Measurements from ENCODE around the gene CSMD2. TPM values are rescaled to one million over a fixed set of nuclear protein-coding genes. Genes with fewer than 3 reads are reported as not detected.
"Not testable (repeated sequence)": the region's sequence is repeated elsewhere in the genome, so short reads cannot be mapped to it uniquely, and the experiment has no call there.

Gene CSMD2
- polyA plus RNA-seq, 2 donors, result 0.02 to 0.08 TPM

GRCh38 chr1:33517596-33518250 lies 647.3 kb downstream of the CSMD2 start:
- Histone ChIP-seq H3K36me3 (ENCODE audit: control insufficient read depth in 2 of 2, insufficient read depth in 2 of 2, low read length in 1 of 2) (no peaks in the 10 kb centered on the region), H3K9me3 (ENCODE audit: control insufficient read depth in 2 of 2, insufficient read depth in 1 of 2, low read depth in 1 of 2, low read length in 1 of 2) (peaks cover 0 to 3% of the 10 kb centered on the region in 2 donors), H3K27ac (ENCODE audit: low read depth in 2 of 2, low read length in 1 of 2) (no peak overlapping the region), H3K27me3 (ENCODE audit: control insufficient read depth in 1 of 2, insufficient read depth in 2 of 2, low read length in 2 of 2) (no peaks in the 10 kb centered on the region), H3K4me1 (ENCODE audit: control insufficient read depth in 2 of 2, insufficient read depth in 2 of 2, low read length in 1 of 2) (peaks cover 0 to 6% of the 10 kb centered on the region in 2 donors), H3K4me3 (ENCODE audit: low read depth in 1 of 2, low read length in 2 of 2) (no peak overlapping the region)
- 67 to 71% methylated on average over 12 of the region's 12 CpGs for WGBS, 2 donors

DNA sequence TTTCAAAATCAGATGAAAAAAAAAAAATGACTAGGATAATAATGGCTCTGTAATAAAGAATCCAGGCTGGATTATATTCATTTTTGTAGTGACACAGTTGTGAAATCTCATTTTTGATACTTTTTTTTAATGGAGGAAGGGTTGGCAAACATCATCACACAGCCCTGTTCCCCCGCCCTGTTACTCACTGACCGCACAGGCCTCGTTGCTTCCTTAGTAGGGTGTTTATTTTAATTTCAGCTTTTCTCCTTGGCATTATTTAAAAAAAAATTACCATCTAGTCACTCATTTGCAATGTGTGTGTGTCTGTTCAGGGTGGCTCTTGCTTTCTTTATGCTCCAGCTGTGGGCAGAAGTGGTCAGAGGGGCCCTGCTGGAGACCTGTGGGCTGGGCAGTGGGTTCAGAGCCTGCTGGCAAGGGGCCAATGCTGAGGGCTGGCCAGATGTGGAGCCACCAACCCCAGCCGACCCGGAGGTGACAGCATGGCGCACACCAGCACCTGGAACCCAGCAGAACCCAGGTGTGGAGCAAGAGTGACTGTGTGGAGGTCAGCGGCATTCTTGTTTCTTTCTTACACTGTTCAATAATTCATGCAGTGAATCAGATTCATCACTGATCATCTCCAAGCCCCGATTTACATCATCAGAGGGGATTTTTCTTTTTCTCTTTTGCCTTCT lies 648.0 kb downstream of the CSMD2 start:
- Histone ChIP-seq H3K27me3 (ENCODE audit: control insufficient read depth in 1 of 2, insufficient read depth in 2 of 2, low read length in 2 of 2) (no peaks in the 10 kb centered on the region), H3K4me1 (ENCODE audit: control insufficient read depth in 2 of 2, insufficient read depth in 2 of 2, low read length in 1 of 2) (peaks cover 0 to 6% of the 10 kb centered on the region in 2 donors), H3K27ac (ENCODE audit: low read depth in 2 of 2, low read length in 1 of 2) (no peak overlapping the region), H3K9me3 (ENCODE audit: control insufficient read depth in 2 of 2, insufficient read depth in 1 of 2, low read depth in 1 of 2, low read length in 1 of 2) (peaks cover 0 to 3% of the 10 kb centered on the region in 2 donors), H3K4me3 (ENCODE audit: low read depth in 1 of 2, low read length in 2 of 2) (no peak overlapping the region), H3K36me3 (ENCODE audit: control insufficient read depth in 2 of 2, insufficient read depth in 2 of 2, low read length in 1 of 2) (no peaks in the 10 kb centered on the region)
- WGBS, 2 donors, result 59 to 77% methylated on average over 8 of the region's 8 CpGs

DNA sequence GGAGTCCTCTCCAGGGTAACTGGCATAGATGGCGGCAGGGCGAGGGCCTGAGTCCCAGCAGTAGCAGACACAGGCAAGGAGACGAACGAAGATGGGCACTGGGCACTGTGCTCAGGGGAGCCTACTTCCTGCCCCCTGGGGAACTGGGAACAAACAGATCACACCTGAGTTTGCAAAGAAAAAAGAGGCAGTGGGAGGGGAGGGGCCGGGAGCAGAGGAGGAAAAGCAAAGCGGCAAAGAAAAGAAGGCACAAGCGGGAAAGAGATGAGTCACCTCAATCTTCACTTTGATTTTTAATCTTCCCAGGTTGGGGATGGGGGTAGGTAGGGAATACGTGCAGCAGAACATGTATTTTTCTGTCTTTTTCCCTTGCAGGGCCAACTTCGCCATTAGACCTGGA lies 648.6 kb downstream of the CSMD2 start:
- Histone ChIP-seq H3K27me3 (ENCODE audit: control insufficient read depth in 1 of 2, insufficient read depth in 2 of 2, low read length in 2 of 2) (no peaks in the 10 kb centered on the region), H3K27ac (ENCODE audit: low read depth in 2 of 2, low read length in 1 of 2) (no peak overlapping the region), H3K4me1 (ENCODE audit: control insufficient read depth in 2 of 2, insufficient read depth in 2 of 2, low read length in 1 of 2) (peaks cover 0 to 6% of the 10 kb centered on the region in 2 donors), H3K4me3 (ENCODE audit: low read depth in 1 of 2, low read length in 2 of 2) (no peak overlapping the region), H3K9me3 (ENCODE audit: control insufficient read depth in 2 of 2, insufficient read depth in 1 of 2, low read depth in 1 of 2, low read length in 1 of 2) (peaks cover 0 to 3% of the 10 kb centered on the region in 2 donors), H3K36me3 (ENCODE audit: control insufficient read depth in 2 of 2, insufficient read depth in 2 of 2, low read length in 1 of 2) (no peaks in the 10 kb centered on the region)
- 55 to 69% methylated on average over 9 of the region's 9 CpGs for WGBS, 2 donors

GRCh38 chr1:33515607-33516006 lies 649.4 kb downstream of the CSMD2 start:
- H3K27me3 ChIP-seq (ENCODE audit: control insufficient read depth in 1 of 2, insufficient read depth in 2 of 2, low read length in 2 of 2), result no peaks in the 10 kb centered on the region
- no peaks in the 10 kb centered on the region for H3K36me3 ChIP-seq (ENCODE audit: control insufficient read depth in 2 of 2, insufficient read depth in 2 of 2, low read length in 1 of 2)
- H3K27ac ChIP-seq (ENCODE audit: low read depth in 2 of 2, low read length in 1 of 2), result no peak overlapping the region
- H3K9me3 ChIP-seq (ENCODE audit: control insufficient read depth in 2 of 2, insufficient read depth in 1 of 2, low read depth in 1 of 2, low read length in 1 of 2), result peaks cover 0 to 3% of the 10 kb centered on the region in 2 donors
- peaks cover 0 to 6% of the 10 kb centered on the region in 2 donors for H3K4me1 ChIP-seq (ENCODE audit: control insufficient read depth in 2 of 2, insufficient read depth in 2 of 2, low read length in 1 of 2)
- no peak overlapping the region for H3K4me3 ChIP-seq (ENCODE audit: low read depth in 1 of 2, low read length in 2 of 2)
- 64 to 73% methylated on average over 2 of the region's 2 CpGs for WGBS, 2 donors

DNA sequence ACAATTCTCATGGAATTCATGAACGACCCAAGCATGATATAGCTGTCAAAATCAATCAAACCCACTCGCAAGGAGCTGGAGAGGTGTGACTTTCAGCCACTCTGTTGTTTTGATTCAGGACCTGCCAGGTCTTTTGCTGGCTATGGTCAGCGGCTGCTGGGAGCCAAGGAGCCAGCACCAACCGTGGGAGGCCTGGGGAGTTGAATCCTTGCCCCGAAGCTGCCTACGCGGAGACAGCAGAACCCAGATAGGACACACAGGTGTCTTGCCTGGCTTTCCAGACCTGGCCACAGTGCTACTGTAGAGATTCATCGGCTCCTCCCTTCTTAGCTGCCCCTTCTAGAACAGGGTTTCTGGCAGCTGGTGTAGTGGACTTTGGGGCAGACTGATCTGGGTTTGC lies 649.9 kb downstream of the CSMD2 start:
- Histone ChIP-seq H3K4me1 (ENCODE audit: control insufficient read depth in 2 of 2, insufficient read depth in 2 of 2, low read length in 1 of 2) (peaks cover 0 to 6% of the 10 kb centered on the region in 2 donors), H3K9me3 (ENCODE audit: control insufficient read depth in 2 of 2, insufficient read depth in 1 of 2, low read depth in 1 of 2, low read length in 1 of 2) (peaks cover 0 to 3% of the 10 kb centered on the region in 2 donors), H3K27me3 (ENCODE audit: control insufficient read depth in 1 of 2, insufficient read depth in 2 of 2, low read length in 2 of 2) (no peaks in the 10 kb centered on the region), H3K27ac (ENCODE audit: low read depth in 2 of 2, low read length in 1 of 2) (no peak overlapping the region), H3K4me3 (ENCODE audit: low read depth in 1 of 2, low read length in 2 of 2) (no peak overlapping the region), H3K36me3 (ENCODE audit: control insufficient read depth in 2 of 2, insufficient read depth in 2 of 2, low read length in 1 of 2) (no peaks in the 10 kb centered on the region)
- 77 to 87% methylated on average over 8 of the region's 8 CpGs for WGBS, 2 donors

DNA sequence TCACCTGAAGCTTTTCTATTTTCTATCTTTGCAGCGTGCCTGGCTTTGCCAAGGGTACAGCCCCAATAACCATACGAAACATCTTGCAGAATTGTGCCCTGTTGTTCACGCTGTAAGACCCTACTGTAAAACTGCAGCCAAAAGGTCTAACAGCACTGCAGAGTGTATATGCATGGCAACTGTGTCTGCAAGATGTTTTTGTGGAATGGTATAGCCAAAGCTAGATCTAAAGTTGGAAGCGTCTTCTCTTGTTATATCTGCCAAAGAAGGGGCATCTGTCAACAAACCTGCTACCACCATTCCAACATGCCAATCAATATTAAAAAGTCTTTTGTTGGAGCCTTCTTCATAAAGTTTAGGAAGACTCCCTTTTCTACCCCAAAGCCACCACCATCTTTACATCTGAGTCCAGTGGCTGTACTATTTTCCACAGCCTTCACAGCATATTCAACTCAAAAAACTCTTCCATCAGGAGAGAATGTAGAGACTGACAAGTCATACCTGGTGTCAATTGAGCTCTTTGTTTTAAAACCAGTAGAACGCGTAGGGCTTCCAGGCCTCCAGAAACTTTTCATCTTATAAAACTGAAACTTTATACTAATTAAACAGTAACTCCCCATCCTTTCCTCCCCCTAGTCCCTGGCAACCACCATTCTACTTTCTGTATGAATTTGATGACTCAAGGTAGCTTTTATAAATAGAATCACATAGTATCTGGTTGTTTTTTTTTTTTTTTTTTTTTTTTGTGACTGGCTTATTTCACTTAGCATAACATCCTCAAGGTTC lies 652.6 kb downstream of the CSMD2 start:
- Histone ChIP-seq H3K27me3 (ENCODE audit: control insufficient read depth in 1 of 2, insufficient read depth in 2 of 2, low read length in 2 of 2) (no peaks in the 10 kb centered on the region), H3K9me3 (ENCODE audit: control insufficient read depth in 2 of 2, insufficient read depth in 1 of 2, low read depth in 1 of 2, low read length in 1 of 2) (no peaks in the 10 kb centered on the region), H3K36me3 (ENCODE audit: control insufficient read depth in 2 of 2, insufficient read depth in 2 of 2, low read length in 1 of 2) (no peaks in the 10 kb centered on the region), H3K27ac (ENCODE audit: low read depth in 2 of 2, low read length in 1 of 2) (no peak overlapping the region), H3K4me3 (ENCODE audit: low read depth in 1 of 2, low read length in 2 of 2) (no peak overlapping the region), H3K4me1 (ENCODE audit: control insufficient read depth in 2 of 2, insufficient read depth in 2 of 2, low read length in 1 of 2) (peaks cover 0 to 2% of the 10 kb centered on the region in 2 donors)
- WGBS, 2 donors, result 68 to 70% methylated on average over 6 of the region's 6 CpGs

DNA sequence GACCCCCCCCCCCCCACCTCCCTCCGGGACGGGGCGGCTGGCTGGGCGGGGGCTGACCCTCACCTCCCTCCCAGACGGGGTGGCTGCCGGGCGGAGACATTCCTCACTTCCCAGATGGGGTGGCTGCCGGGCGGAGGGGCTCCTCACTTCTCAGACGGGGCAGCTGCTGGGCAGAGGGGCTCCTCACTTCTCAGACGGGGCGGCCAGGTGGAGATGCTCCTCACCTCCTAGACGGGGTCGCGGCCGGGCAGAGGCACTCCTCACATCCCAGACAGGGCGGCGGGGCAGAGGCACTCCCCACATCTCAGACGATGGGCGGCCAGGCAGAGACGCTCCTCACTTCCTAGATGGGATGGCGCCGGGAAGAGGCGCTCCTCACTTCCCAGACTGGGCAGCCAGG lies 655.8 kb downstream of the CSMD2 start:
- H3K36me3 ChIP-seq (ENCODE audit: control insufficient read depth in 2 of 2, insufficient read depth in 2 of 2, low read length in 1 of 2); H3K4me3 ChIP-seq (ENCODE audit: low read depth in 1 of 2, low read length in 2 of 2); H3K9me3 ChIP-seq (ENCODE audit: control insufficient read depth in 2 of 2, insufficient read depth in 1 of 2, low read depth in 1 of 2, low read length in 1 of 2); H3K27me3 ChIP-seq (ENCODE audit: control insufficient read depth in 1 of 2, insufficient read depth in 2 of 2, low read length in 2 of 2); H3K4me1 ChIP-seq (ENCODE audit: control insufficient read depth in 2 of 2, insufficient read depth in 2 of 2, low read length in 1 of 2); H3K27ac ChIP-seq (ENCODE audit: low read depth in 2 of 2, low read length in 1 of 2): not testable (repeated sequence)
- WGBS, 2 donors, result 85 to 95% methylated on average over 11 to 24 of the region's 24 CpGs

- Histone ChIP-seq H3K27me3 (ENCODE audit: control insufficient read depth in 1 of 2, insufficient read depth in 2 of 2, low read length in 2 of 2) (no peaks in the 10 kb centered on the region), H3K4me1 (ENCODE audit: control insufficient read depth in 2 of 2, insufficient read depth in 2 of 2, low read length in 1 of 2) (no peaks in the 10 kb centered on the region), H3K36me3 (ENCODE audit: control insufficient read depth in 2 of 2, insufficient read depth in 2 of 2, low read length in 1 of 2) (no peaks in the 10 kb centered on the region), H3K9me3 (ENCODE audit: control insufficient read depth in 2 of 2, insufficient read depth in 1 of 2, low read depth in 1 of 2, low read length in 1 of 2) (no peaks in the 10 kb centered on the region), H3K27ac (ENCODE audit: low read depth in 2 of 2, low read length in 1 of 2) (no peak overlapping the region), H3K4me3 (ENCODE audit: low read depth in 1 of 2, low read length in 2 of 2) (no peak overlapping the region)
- WGBS, 2 donors, result 78 to 91% methylated on average over 1 of the region's 1 CpG
Observed at GRCh38 chr1:33508151-33508550, 656.9 kb downstream of the CSMD2 start.

DNA sequence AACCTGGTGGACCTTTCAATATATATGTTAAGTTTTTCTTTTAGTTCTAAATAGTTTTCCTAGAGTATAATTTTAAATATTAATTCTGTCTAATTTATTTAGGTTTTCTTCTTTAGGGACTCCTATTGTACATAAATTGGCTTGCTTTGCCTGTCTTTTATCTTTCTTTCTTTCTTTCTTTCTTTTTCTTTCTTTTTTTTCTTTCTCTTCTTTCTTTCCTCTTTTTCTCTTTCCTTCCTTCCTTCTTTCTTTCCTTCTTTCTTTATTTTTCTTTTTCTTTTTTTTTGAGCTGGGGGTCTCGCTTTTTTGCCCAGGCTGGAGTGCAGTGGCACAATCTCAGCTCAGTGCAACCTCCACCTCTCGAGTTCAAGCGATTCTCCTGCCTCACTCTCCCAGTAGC lies 657.4 kb downstream of the CSMD2 start:
- Histone ChIP-seq H3K4me1 (ENCODE audit: control insufficient read depth in 2 of 2, insufficient read depth in 2 of 2, low read length in 1 of 2) (no peaks in the 10 kb centered on the region), H3K27ac (ENCODE audit: low read depth in 2 of 2, low read length in 1 of 2) (no peak overlapping the region), H3K36me3 (ENCODE audit: control insufficient read depth in 2 of 2, insufficient read depth in 2 of 2, low read length in 1 of 2) (no peaks in the 10 kb centered on the region), H3K27me3 (ENCODE audit: control insufficient read depth in 1 of 2, insufficient read depth in 2 of 2, low read length in 2 of 2) (no peaks in the 10 kb centered on the region), H3K4me3 (ENCODE audit: low read depth in 1 of 2, low read length in 2 of 2) (no peak overlapping the region), H3K9me3 (ENCODE audit: control insufficient read depth in 2 of 2, insufficient read depth in 1 of 2, low read depth in 1 of 2, low read length in 1 of 2) (no peaks in the 10 kb centered on the region)
- 96% methylated on average over 3 of the region's 3 CpGs for WGBS, 2 donors
